ENCODE results near the gene ST8SIA6.

ST8SIA6 gene

GRCh38 chr10:17357781-17358180 is 96.6 kb downstream of the ST8SIA6 start:
- H3K4me3 ChIP-seq (ENCODE audit: low read length, poor library complexity, severe bottlenecking), result no peak overlapping the region
- H3K36me3 ChIP-seq (ENCODE audit: insufficient read depth, low read length), result no peaks in the 10 kb centered on the region
- no peaks in the 10 kb centered on the region for H4K20me1 ChIP-seq (ENCODE audit: insufficient read depth, low read length, poor library complexity, severe bottlenecking)
- TF ChIP-seq EZH2phosphoT487 (IDR thresholded peaks at IDR 0.05; ENCODE audit: borderline replicate concordance), result no peak
- TF ChIP-seq CTCF (conservative IDR thresholded peaks at IDR 0.05; ENCODE audit: low read length), result no peak
- no peaks in the 10 kb centered on the region for H3F3A ChIP-seq (ENCODE audit: low read depth)
- H3K9me2 ChIP-seq (replicated peaks; ENCODE audit: low read depth, low read length), result no peaks in the 10 kb centered on the region
- H3K27me3 ChIP-seq (ENCODE audit: insufficient read depth, low read length, poor library complexity, severe bottlenecking), result no peaks in the 10 kb centered on the region
- H3K4me1 ChIP-seq (ENCODE audit: insufficient read depth, low read length, poor library complexity, severe bottlenecking), result no peaks in the 10 kb centered on the region
- no peak overlapping the region for H3K9ac ChIP-seq (ENCODE audit: low read depth, low read length, poor library complexity, severe bottlenecking)
- H3K79me2 ChIP-seq (ENCODE audit: insufficient read depth, low read length), result no peaks in the 10 kb centered on the region
- H2AFZ ChIP-seq (ENCODE audit: low read length), result no peak overlapping the region
- H3K9me3 ChIP-seq (ENCODE audit: insufficient read depth, low read depth, low read length), result no peaks in the 10 kb centered on the region
- no peak overlapping the region for H3K4me2 ChIP-seq (ENCODE audit: low read depth, low read length, poor library complexity, severe bottlenecking)

GRCh38 chr10:17356820-17357219 is 97.6 kb downstream of the ST8SIA6 start:
- Histone ChIP-seq H3K9me2 (replicated peaks; ENCODE audit: low read depth, low read length) (no peaks in the 10 kb centered on the region), H3K36me3 (ENCODE audit: insufficient read depth, low read length) (no peaks in the 10 kb centered on the region), H3K4me1 (ENCODE audit: insufficient read depth, low read length, poor library complexity, severe bottlenecking) (no peaks in the 10 kb centered on the region), H4K20me1 (ENCODE audit: insufficient read depth, low read length, poor library complexity, severe bottlenecking) (no peaks in the 10 kb centered on the region), H3K4me3 (ENCODE audit: low read length, poor library complexity, severe bottlenecking) (no peak overlapping the region), H3K9ac (ENCODE audit: low read depth, low read length, poor library complexity, severe bottlenecking) (no peak overlapping the region), H3F3A (ENCODE audit: low read depth) (no peaks in the 10 kb centered on the region), H2AFZ (ENCODE audit: low read length) (no peak overlapping the region), H3K27me3 (ENCODE audit: insufficient read depth, low read length, poor library complexity, severe bottlenecking) (no peaks in the 10 kb centered on the region), H3K79me2 (ENCODE audit: insufficient read depth, low read length) (no peaks in the 10 kb centered on the region), H3K4me2 (ENCODE audit: low read depth, low read length, poor library complexity, severe bottlenecking) (no peak overlapping the region), H3K9me3 (ENCODE audit: insufficient read depth, low read depth, low read length) (no peaks in the 10 kb centered on the region)
- TF ChIP-seq CTCF (conservative IDR thresholded peaks at IDR 0.05; ENCODE audit: low read length) (no peak), EZH2phosphoT487 (IDR thresholded peaks at IDR 0.05; ENCODE audit: borderline replicate concordance) (no peak)

GRCh38 chr10:17354781-17355180 is 99.6 kb downstream of the ST8SIA6 start:
- H3K9me3 ChIP-seq (ENCODE audit: insufficient read depth, low read depth, low read length), result no peaks in the 10 kb centered on the region
- H3K27me3 ChIP-seq (ENCODE audit: insufficient read depth, low read length, poor library complexity, severe bottlenecking), result no peaks in the 10 kb centered on the region
- H4K20me1 ChIP-seq (ENCODE audit: insufficient read depth, low read length, poor library complexity, severe bottlenecking), result no peaks in the 10 kb centered on the region
- no peak overlapping the region for H3K9ac ChIP-seq (ENCODE audit: low read depth, low read length, poor library complexity, severe bottlenecking)
- TF ChIP-seq CTCF (conservative IDR thresholded peaks at IDR 0.05; ENCODE audit: low read length), result no peak
- no peak for TF ChIP-seq EZH2phosphoT487 (IDR thresholded peaks at IDR 0.05; ENCODE audit: borderline replicate concordance)
- no peaks in the 10 kb centered on the region for H3K4me1 ChIP-seq (ENCODE audit: insufficient read depth, low read length, poor library complexity, severe bottlenecking)
- no peaks in the 10 kb centered on the region for H3F3A ChIP-seq (ENCODE audit: low read depth)
- no peaks in the 10 kb centered on the region for H3K79me2 ChIP-seq (ENCODE audit: insufficient read depth, low read length)
- no peak overlapping the region for H2AFZ ChIP-seq (ENCODE audit: low read length)
- H3K4me3 ChIP-seq (ENCODE audit: low read length, poor library complexity, severe bottlenecking), result no peak overlapping the region
- H3K4me2 ChIP-seq (ENCODE audit: low read depth, low read length, poor library complexity, severe bottlenecking), result no peak overlapping the region
- H3K9me2 ChIP-seq (replicated peaks; ENCODE audit: low read depth, low read length), result no peaks in the 10 kb centered on the region
- no peaks in the 10 kb centered on the region for H3K36me3 ChIP-seq (ENCODE audit: insufficient read depth, low read length)

Data from Loucy (cell line).